Stimulated activated naive CD4-positive, alpha-beta T cell (primary cell): ENCODE data around the gene NF1.
A peak's percentile ranks its signal among the peaks of the same experiment; 100 is the strongest.
"Not testable (repeated sequence)": the region's sequence is repeated elsewhere in the genome, so short reads cannot be mapped to it uniquely, and the experiment has no call there.

ENCODE experiments used
- DNase-seq, 6 experiments: peaks; one replicate each; lab custom pipeline; 2025; lab: John Stamatoyannopoulos, UW

Gene NF1

DNA sequence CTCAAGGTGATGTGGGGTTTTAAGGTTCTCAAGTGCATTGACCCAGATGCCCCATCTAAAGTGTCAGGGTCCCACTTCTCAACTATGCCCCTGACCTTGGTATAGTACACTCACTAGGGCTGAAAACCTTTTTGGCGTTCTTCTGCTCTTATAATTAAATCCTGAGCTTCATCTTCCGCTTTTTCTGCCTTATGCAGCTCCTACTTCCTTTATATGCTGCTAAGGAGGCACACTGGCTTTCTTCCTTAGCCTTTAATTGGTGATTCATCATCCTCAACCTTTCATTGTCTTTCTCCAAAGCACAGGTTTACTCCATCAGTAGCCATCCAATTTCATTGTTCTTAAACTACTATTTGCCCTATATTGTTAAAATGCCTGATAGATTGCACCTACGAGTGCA, 5.3 kb upstream of the NF1 start:
- no peak for DNase-seq

DNA sequence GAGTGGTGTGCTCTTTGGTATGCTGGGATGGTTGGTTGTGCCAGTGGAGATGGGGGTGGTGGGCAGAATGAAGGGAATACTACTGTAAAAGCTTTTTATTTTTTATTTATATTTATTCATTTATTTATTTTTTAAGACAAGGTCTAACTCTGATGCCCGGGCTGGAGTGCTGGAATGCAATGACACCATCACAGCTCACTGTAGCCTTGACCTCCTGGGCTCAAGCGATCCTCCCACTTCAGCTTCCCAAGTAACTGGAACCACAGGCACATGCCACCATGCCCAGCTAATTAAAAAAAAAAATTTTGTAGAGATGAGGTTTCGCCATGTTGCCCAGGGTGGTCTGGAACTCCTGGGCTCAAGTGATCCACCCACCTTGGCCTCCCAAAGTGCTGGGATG, 4.1 kb upstream of the NF1 start:
- DNase-seq, result not testable (repeated sequence)

DNA sequence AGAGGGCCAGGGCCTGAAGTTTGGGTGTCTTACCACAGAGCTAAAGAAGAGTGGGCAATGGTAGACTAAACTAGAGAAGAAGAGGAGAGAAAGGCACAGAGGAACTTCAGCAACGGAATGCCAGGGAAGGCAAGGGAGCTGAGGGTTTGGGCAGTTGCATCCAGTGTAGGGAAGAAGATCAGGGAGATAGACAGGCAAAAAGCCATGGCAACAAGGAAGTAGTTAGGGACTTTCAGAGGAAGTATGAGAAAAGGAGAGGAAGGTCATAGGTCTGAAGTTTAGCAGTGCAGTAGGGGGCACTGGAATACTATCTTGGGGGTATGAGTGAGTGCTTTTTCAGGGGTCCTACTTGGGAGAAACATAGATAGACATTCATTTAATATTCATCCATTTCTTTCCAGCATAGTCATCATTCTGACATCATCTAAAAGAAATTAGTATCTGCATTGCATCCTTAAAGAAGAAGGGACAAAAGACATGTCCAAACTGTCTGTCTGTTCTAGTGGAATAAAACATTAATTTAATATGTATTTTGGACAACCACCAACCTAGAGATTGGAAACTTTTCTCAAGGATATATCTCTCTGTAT, 2.2 kb upstream of the NF1 start:
- no peak for DNase-seq

- DNase-seq, result peak in 2 of 6 experiments; percentile 1 to 28
Measured at GRCh38 chr17:31093866-31094599, 744 bp upstream of the NF1 start.

DNA sequence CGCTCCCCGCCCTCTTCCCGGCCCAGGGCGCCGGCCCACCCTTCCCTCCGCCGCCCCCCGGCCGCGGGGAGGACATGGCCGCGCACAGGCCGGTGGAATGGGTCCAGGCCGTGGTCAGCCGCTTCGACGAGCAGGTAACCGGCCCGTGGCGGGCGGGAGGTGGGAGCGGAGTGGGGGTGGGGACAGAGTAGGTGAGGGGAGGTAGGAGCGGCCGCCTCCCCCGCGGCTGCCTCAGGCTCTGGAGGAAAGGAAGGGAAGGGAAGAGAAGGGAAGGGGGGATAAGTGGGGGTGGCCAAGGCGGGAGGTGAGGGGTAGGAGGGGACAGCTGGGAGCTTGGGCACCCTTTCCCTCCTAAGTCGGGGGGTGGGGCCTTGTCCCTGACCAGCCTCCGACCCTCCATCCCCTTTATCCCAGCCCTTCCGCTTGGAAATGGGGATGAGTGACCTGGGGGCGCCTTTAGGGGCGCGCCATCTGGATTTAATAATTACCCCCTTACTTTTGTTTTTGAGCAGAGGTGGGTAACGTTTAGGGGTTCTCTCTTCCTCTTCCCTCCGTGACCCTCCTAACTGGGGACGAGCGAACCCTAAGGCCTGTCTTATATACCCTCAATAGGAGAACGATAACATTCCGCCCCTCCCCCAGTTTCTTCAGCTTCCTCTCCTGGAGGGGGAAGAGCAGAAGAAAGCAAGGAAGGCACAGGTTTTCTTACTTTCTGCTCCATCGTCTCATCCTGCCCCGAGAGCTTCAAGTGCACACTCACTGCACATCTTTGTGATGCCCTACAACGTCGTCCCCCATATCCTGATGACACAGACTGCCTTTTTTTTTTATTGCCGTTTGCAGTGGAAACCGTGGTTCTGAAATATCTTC, 694 bp downstream of the NF1 start:
- peak in 5 of 6 experiments; percentile 10 to 35 (median 23) for DNase-seq

GRCh38 chr17:31096106-31096436, 1.3 kb downstream of the NF1 start:
- DNase-seq, result no peak

DNA sequence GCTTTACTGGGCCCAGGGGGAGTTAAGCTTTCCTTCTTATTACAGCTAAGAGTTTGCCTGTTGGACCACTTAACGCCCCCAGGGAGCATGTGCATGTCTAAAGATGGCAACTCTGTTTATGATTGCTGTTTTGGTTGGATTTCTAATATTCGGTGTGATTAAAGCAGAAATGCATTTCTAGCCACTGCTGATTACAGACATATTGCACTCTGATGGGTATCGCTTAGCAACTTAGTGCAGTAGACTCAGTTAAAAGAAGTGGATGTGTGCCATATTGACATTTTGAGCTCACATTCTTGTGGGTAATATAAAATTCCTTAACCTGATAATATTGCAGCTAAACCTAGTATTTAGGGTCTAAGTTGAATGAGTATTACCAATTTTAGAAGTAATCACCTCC, 4.2 kb downstream of the NF1 start:
- DNase-seq, result no peak

DNA sequence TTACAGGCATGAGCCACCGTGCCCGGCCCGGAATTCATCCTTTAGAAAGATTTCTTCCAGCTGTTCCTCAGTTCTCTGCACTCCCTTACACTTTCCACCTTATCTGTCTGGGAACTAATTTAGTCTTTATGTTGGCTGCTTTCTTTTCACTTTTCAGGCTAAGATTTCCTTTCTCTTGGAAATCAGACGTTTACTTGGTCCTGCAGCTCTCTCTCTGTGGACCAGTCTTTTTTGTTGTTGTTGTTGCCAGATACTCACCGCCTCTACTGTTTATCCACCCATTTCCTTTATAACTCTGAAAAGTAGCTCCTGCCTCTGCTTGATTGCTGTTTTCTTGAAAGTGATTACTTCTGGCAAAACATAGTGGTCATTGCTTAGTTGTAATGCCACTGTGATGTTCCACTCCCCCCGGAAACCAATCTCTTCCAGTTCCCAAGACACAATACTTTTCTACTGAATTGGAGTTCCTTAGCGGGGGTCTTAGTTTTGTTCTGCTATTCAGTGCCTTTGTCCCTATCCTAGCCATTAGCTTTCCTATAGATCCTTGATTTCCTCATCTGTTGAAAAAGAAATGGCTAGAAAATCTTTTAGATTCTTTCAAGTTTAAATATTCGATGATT, 6.2 kb downstream of the NF1 start:
- no peak for DNase-seq

DNA sequence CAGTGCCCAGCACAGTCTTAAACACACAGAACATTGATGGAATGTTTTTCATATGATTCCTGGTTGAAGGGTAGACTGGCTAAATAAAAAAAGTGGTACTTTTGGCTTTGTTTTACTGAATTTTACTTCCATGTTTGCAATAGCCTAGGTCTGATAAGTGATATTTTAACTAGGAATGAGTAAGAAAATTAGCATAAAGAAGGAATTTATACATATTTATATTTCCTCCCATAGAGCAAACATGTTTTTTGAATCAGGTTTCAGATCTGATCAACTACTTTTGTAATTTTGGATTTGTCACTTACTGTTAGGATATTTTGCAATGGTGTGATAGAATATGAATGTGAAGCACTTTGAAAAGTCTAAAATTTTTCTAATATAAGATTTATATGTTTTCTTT, 7.2 kb downstream of the NF1 start:
- no peak for DNase-seq

GRCh38 chr17:31105991-31106390, 11.2 kb downstream of the NF1 start:
- no peak for DNase-seq

GRCh38 chr17:31111183-31111582, 16.4 kb downstream of the NF1 start:
- no peak for DNase-seq

- no peak for DNase-seq
Measured at GRCh38 chr17:31112001-31112661, 17.4 kb downstream of the NF1 start.

DNA sequence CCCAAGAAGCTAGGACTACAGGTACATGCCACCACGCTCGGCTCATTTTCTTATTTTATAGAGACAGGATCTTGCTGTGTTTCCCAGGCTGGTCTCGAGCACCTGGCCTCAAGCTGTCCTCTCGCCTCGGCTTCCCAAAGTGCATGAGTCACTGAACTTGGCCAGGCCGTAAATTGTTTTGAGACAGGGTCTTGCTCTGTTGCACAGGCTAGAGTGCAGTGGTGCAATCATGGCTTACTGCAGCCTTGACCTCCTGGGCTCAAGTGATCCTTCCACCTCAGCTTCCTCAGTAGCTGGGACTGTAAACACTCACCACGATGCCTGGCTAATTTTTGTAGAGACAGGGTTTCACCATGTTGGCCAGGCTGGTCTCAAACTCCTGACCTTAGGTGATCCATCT, 18.6 kb downstream of the NF1 start:
- DNase-seq, result not testable (repeated sequence)

GRCh38 chr17:31113939-31114338, 19.2 kb downstream of the NF1 start:
- no peak for DNase-seq

DNA sequence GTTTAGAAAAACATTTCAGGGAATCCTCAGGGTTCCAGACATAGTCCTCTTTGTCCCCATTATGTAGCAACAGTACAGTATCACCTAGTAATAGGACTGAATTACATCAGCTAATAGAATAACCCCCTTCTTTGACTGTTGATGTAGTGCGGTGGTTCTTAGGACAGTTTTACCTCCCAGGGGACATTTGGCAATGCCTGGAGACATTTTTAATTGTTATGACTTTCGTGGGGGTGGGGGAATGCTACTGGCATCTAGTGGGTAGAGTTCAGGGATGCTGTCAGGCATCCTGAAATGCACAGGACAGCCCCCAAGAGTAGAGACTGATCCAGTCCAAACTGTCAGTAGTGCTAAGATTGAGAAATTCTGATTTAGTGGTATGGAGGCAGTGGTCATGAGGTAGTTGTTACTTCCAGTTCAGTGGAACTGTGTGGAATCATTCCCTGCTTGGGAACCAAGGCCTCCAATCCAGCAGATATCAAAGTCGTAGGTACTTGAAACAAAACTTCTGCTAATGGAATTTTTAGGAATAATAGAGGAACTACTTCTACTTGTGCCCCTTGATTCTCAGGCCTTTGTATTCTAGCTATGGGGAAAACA, 20.3 kb downstream of the NF1 start:
- DNase-seq, result no peak

DNA sequence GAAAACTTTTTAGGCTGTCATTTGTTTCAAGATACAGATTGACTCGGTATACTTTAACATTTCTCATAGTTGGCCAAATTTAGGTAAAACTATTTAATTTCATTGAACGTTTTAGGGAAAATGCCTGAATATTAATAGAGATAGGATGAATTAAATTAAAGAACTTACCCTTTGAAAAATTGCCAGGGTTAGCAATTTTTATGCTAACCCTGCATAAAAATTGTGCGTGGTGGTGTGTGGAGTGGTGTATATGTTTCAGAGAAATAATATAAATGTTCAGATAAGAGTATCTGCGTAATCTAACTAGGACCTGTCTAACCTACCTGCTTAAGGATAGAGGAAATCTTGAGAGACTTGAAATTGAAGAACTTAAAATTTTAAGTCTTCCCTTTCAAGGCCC, 21.4 kb downstream of the NF1 start:
- DNase-seq, result no peak

GRCh38 chr17:31122746-31123145, 28.0 kb downstream of the NF1 start:
- no peak for DNase-seq

GRCh38 chr17:31126318-31126717, 31.5 kb downstream of the NF1 start:
- no peak for DNase-seq

GRCh38 chr17:31128241-31128640, 33.5 kb downstream of the NF1 start:
- no peak for DNase-seq

DNA sequence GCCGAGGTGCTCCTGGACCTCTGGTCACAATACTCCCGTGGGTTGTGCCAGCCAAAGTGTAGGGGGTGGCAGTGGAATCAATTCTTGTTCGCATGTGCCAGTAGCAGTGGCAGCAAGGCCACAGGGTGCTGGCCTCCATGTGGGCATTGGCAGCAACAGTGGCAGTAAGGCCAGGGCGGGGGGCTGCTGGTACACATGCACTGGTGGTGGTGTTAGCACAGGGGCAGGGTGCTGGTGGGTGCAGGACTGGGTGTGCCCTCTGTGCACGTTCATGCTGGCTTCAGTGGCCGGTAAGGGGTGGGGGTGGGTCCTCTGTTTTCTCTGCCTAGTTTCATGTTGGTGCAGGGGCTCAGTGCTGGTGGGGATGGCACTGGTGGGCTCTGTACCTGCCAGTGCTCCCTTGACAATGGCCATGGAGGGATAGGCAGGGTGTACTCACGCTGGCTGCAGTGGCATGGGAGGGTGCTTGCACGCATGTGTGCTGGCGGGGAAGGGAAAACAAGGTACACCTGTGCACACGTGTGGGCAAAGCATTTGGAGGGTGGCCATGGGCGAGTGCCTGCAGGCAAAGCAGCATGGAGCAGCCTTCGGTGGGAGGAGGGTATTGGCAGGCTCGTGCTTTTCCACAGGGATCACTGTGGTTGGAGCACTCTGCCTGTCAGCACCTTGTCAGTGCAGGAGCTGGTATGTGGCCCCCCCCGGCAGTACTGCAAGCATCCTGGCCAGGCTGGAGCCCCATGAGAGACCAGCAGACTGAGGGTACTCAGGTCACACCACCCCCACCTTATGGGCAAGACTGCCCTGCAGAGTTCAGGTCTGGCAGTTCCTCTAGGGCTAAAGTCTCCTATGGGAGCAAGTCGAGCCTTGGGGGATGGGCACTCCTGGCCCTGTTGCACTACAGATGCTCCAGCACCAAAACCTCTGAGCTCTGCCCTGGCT, 35.8 kb downstream of the NF1 start:
- DNase-seq, result no peak

- no peak for DNase-seq
Measured at GRCh38 chr17:31131299-31131698, 36.5 kb downstream of the NF1 start.
